Measurements from ENCODE around the gene C11orf54. TPM values are rescaled to one million over a fixed set of nuclear protein-coding genes. Genes with fewer than 3 reads are reported as not detected.
A peak's percentile ranks its signal among the peaks of the same experiment; 100 is the strongest.

The C11orf54 gene
- total and polyA plus RNA-seq, 10 of the 15 experiments (the other 5 are each of a cell fraction or from before 2014, with no cell fraction given), result 15.1 to 32.3 (median 26.8) TPM

GRCh38 chr11:93729129-93729616 lies 12.3 kb upstream of the C11orf54 start (continued):
- TF ChIP-seq E2F8 (IDR thresholded peaks at IDR 0.05; ENCODE audit: low read depth, partially characterized antibody), result no peak
- TF ChIP-seq CREB1 (IDR thresholded peaks at IDR 0.05; ENCODE audit: low read depth), result 0 out of 2 replicates have a peak, but pooled peaks have one; percentile 4
- TF ChIP-seq PKNOX1 (IDR thresholded peaks at IDR 0.05), result no peak
- TF ChIP-seq CHD2 (IDR thresholded peaks at IDR 0.05; ENCODE audit: borderline replicate concordance, low read depth, low read length), result no peak
- no peak for TF ChIP-seq HCFC1 (IDR thresholded peaks at IDR 0.05; ENCODE audit: low read length)
- TF ChIP-seq USF2 (IDR thresholded peaks at IDR 0.05; ENCODE audit: borderline replicate concordance, low read depth, low read length), result no peak
- no peak; the same call in 1 of the 2 replicates for TF ChIP-seq TCF7 (IDR thresholded peaks at IDR 0.05; ENCODE audit: borderline replicate concordance)
- no peak for TF ChIP-seq RUNX3 (IDR thresholded peaks at IDR 0.05; ENCODE audit: low read length)
- TF ChIP-seq RCOR1 (conservative IDR thresholded peaks at IDR 0.05; ENCODE audit: low read depth, low read length), result no peak
- peak; percentile 13; the same call in 1 of the 2 replicates for TF ChIP-seq FOXM1 (IDR thresholded peaks at IDR 0.05; ENCODE audit: low read depth, low read length)
- TF ChIP-seq MTA3 (IDR thresholded peaks at IDR 0.05; ENCODE audit: borderline replicate concordance, low read length), result no peak; the same call in 1 of the 2 replicates
- no peak for TF ChIP-seq DPF2 (IDR thresholded peaks at IDR 0.05)
- no peak; the same call in 1 of the 2 replicates for TF ChIP-seq NFIC (IDR thresholded peaks at IDR 0.05; ENCODE audit: low read depth, low read length)
- peak; percentile 58; the same call in 1 of the 2 replicates for TF ChIP-seq POLR2AphosphoS5 (IDR thresholded peaks at IDR 0.05; ENCODE audit: low read length)
- TF ChIP-seq BHLHE40 (IDR thresholded peaks at IDR 0.05; ENCODE audit: borderline replicate concordance in 1 of 2, low read depth in 2 of 2, low read length in 1 of 2), result no peak
- no peak for TF ChIP-seq ZBTB4 (CRISPR knock-in tag; IDR thresholded peaks at IDR 0.05)
- no peak for TF ChIP-seq NFYA (IDR thresholded peaks at IDR 0.05; ENCODE audit: borderline replicate concordance, low read depth, low read length)
- TF ChIP-seq ATF2 (IDR thresholded peaks at IDR 0.05; ENCODE audit: low read length), result 0 out of 2 replicates have a peak, but pooled peaks have one; percentile 5
- no peak for TF ChIP-seq HSF1 (IDR thresholded peaks at IDR 0.05; ENCODE audit: low read depth, low read length)
- TF ChIP-seq TAF1 (IDR thresholded peaks at IDR 0.05; ENCODE audit: borderline replicate concordance, low read depth, low read length), result no peak
